ENCODE data around the gene ABHD4.
"Not testable (repeated sequence)": the region's sequence is repeated elsewhere in the genome, so short reads cannot be mapped to it uniquely, and the experiment has no call there.

ABHD4 gene

GRCh38 chr14:22561661-22562579 lies 36.2 kb upstream of the ABHD4 start:
- peak; percentile 66 to 72 for DNase-seq

GRCh38 chr14:22563987-22564386 lies 34.1 kb upstream of the ABHD4 start:
- no peak for DNase-seq

GRCh38 chr14:22564463-22564862 lies 33.6 kb upstream of the ABHD4 start:
- DNase-seq: no peak

GRCh38 chr14:22565391-22565945 lies 32.6 kb upstream of the ABHD4 start:
- DNase-seq: no peak

GRCh38 chr14:22566266-22566665 lies 31.8 kb upstream of the ABHD4 start:
- DNase-seq: peak in 1 of 2 donors; percentile 28

- DNase-seq: no peak
Observed at GRCh38 chr14:22566845-22567244, 31.3 kb upstream of the ABHD4 start.

GRCh38 chr14:22567437-22567836 lies 30.7 kb upstream of the ABHD4 start:
- no peak for DNase-seq

- DNase-seq: no peak
Observed at GRCh38 chr14:22569106-22569736, 28.9 kb upstream of the ABHD4 start.

- no peak for DNase-seq
Observed at GRCh38 chr14:22569737-22570131, 28.4 kb upstream of the ABHD4 start.

GRCh38 chr14:22570132-22570949 lies 27.8 kb upstream of the ABHD4 start:
- DNase-seq: peak; percentile 67 to 82

- no peak for DNase-seq
Observed at GRCh38 chr14:22572562-22573058, 25.5 kb upstream of the ABHD4 start.

- no peak for DNase-seq
Observed at GRCh38 chr14:22573804-22574203, 24.3 kb upstream of the ABHD4 start.

- no peak for DNase-seq
Observed at GRCh38 chr14:22577334-22577908, 20.7 kb upstream of the ABHD4 start.

GRCh38 chr14:22579236-22579635 lies 18.9 kb upstream of the ABHD4 start:
- DNase-seq: no peak

- no peak for DNase-seq
Observed at GRCh38 chr14:22579881-22580280, 18.2 kb upstream of the ABHD4 start.

- no peak for DNase-seq
Observed at GRCh38 chr14:22580625-22581024, 17.5 kb upstream of the ABHD4 start.

GRCh38 chr14:22583994-22584393 lies 14.1 kb upstream of the ABHD4 start:
- DNase-seq: no peak

GRCh38 chr14:22587247-22587646 lies 10.9 kb upstream of the ABHD4 start:
- no peak for DNase-seq

GRCh38 chr14:22587677-22588422 lies 10.2 kb upstream of the ABHD4 start:
- DNase-seq: not testable (repeated sequence)

- peak in 1 of 2 donors; percentile 42 for DNase-seq
Observed at GRCh38 chr14:22588526-22589095, 9.5 kb upstream of the ABHD4 start.
